AG04450 (cell line): Measurements from ENCODE around the gene SNX11. TPM values are rescaled to one million over a fixed set of nuclear protein-coding genes. Genes with fewer than 3 reads are reported as not detected.

ENCODE experiments used
- CTCF ChIA-PET: fragments of 300-600, 350-600 bp; formaldehyde crosslinking; extraction: SDS; loops from one replicate; lab custom pipeline; 2022; ENCODE audit warnings: antibody characterized with exemption, inconsistent platforms; lab: Charles Lee
- POLR2A ChIA-PET: fragments of 350-600 bp; formaldehyde crosslinking; extraction: SDS; loops from one replicate; lab custom pipeline; 2021; ENCODE audit warnings: antibody characterized with exemption, inconsistent platforms; lab: Yijun Ruan, JAX
- DNase-seq: peaks from one replicate; pipeline ENCODE4 v3.0.0-alpha.2; 2011; ENCODE audit warnings: low read depth, low spot score
- H3K27ac ChIP-seq: one replicate; pipeline ENCODE4 v1.5.1; 2012; ENCODE audit warnings: low read depth, low read length, control low read depth
- H3K27me3 ChIP-seq: one replicate; pipeline ENCODE4 v1.6.0; 2012; ENCODE audit warnings: low read length; ENCODE audit not compliant: control insufficient read depth, insufficient read depth
- H3K4me3 ChIP-seq: 2 replicates; pipeline ENCODE4 v1.5.1; 2011; ENCODE audit warnings: mild to moderate bottlenecking, low read depth, low read length, control low read depth
- H3K9me3 ChIP-seq: 2 replicates; pipeline ENCODE4 v1.5.1; 2012; ENCODE audit warnings: low read length; ENCODE audit not compliant: control insufficient read depth, insufficient read depth
- CTCF ChIP-seq: IDR thresholded peaks from 2 replicates; pipeline ENCODE4 v1.5.1; 2011; ENCODE audit warnings: low read depth, low read length, control low read depth, inconsistent platforms
- polyA minus RNA-seq: library from RNA; depleted of rRNA, polyadenylated mRNA; stranded (reverse); fragments of >200 nt; gene quantifications from 2 replicates; pipeline ENCODE4 v1.2.3, GENCODE V29; 2011; rRNA and poly(A)+ RNA removed
- polyA plus RNA-seq: library from polyadenylated mRNA; depleted of rRNA; stranded (reverse); fragments of >200 nt; gene quantifications from 2 replicates; pipeline ENCODE4 v1.2.3, GENCODE V29; 2011; rRNA removed

Gene SNX11
- polyA plus RNA-seq (16.0 and 17.2 TPM in 2 replicates), polyA minus RNA-seq (14.2 and 22.0 TPM in 2 replicates)

GRCh38 chr17:48107137-48108055 is at the start of gene SNX11:
Gene SNX11 (plus strand): TSS chr17:48107766. CDS start chr17:48112044, 4,278 bp downstream.
- DNase-seq: peak; percentile 55
- peak within 1 kb of the TSS; percentile 70 for H3K27ac ChIP-seq

GRCh38 chr17:48058393-48059124 is 49.0 kb upstream of the SNX11 start:
- ChIA-PET POLR2A (interaction anchor here (1.9 kb wide), 1 partner anchor 10 kb away, joined by 6 read pairs; the partner anchor contains the start of gene NFE2L1), CTCF (interaction anchor here (0.7 to 1.1 kb wide), 4 partner anchors 8 to 72 kb away, joined by 3 to 4 read pairs (median 3); no protein-coding TSS in a partner anchor)
- TF ChIP-seq CTCF: no peak
- peak overlapping the region; percentile 31 for H3K27ac ChIP-seq
- H3K27me3 ChIP-seq: no peaks in the 10 kb centered on the region
- no peaks in the 10 kb centered on the region for H3K9me3 ChIP-seq
- no peak overlapping the region for H3K4me3 ChIP-seq
- DNase-seq: no peak

More at GRCh38 chr17:48107137-48108055, at the start of gene SNX11:
- POLR2A ChIA-PET: interaction anchor here (0.5 to 1.7 kb wide), 5 partner anchors 24 to 80 kb away, joined by 3 to 9 read pairs (median 4); partner anchors contain the start of gene NFE2L1
- Histone ChIP-seq H3K9me3 (peaks cover 4% of the 10 kb centered on the region), H3K27me3 (no peaks in the 10 kb centered on the region), H3K4me3 (peak within 1 kb of the TSS; percentile 94)
- no peak for TF ChIP-seq CTCF
- CTCF ChIA-PET: interaction anchor here (0.5 to 2.7 kb wide), 7 partner anchors 9 to 335 kb away, joined by 3 to 15 read pairs (median 4); no protein-coding TSS in a partner anchor

- Histone ChIP-seq H3K27ac (peak overlapping the region; percentile 47), H3K27me3 (no peaks in the 10 kb centered on the region), H3K9me3 (no peaks in the 10 kb centered on the region), H3K4me3 (no peak overlapping the region)
- POLR2A ChIA-PET: interaction anchor here (1.9 kb wide), 1 partner anchor 11 kb away, joined by 6 read pairs; the partner anchor contains the start of gene NFE2L1
- no peak for DNase-seq
- CTCF ChIA-PET: interaction anchor here (1.1 kb wide), 1 partner anchor 16 kb away, joined by 3 read pairs; no protein-coding TSS in a partner anchor
- no peak for TF ChIP-seq CTCF
Measured at GRCh38 chr17:48059125-48059668, 48.4 kb upstream of the SNX11 start.

GRCh38 chr17:48060249-48060648 is 47.3 kb upstream of the SNX11 start:
- Histone ChIP-seq H3K27me3 (no peaks in the 10 kb centered on the region), H3K27ac (no peak overlapping the region), H3K9me3 (no peaks in the 10 kb centered on the region), H3K4me3 (no peak overlapping the region)
- ChIA-PET CTCF (no interaction called here), POLR2A (interaction anchor here (1.8 kb wide), 1 partner anchor 12 kb away, joined by 5 read pairs; the partner anchor contains the start of gene NFE2L1)
- no peak for DNase-seq
- TF ChIP-seq CTCF: no peak
